H1 (cell line): ENCODE measurements around the gene SESN3. TPM values are rescaled to one million over a fixed set of nuclear protein-coding genes. Genes with fewer than 3 reads are reported as not detected.

ENCODE experiments used
- CTCF ChIA-PET: fragments of 300-600 bp; sonication (Branson Sonifier 250); formaldehyde crosslinking; loops from one replicate; lab custom pipeline; 2021; ENCODE audit not compliant: partially characterized antibody; lab: Charles Lee
- POLR2A ChIA-PET: fragments of 300-600 bp; sonication (Branson Sonifier 250); formaldehyde crosslinking; loops from one replicate; lab custom pipeline; 2021; ENCODE audit warnings: inconsistent platforms; ENCODE audit not compliant: partially characterized antibody; lab: Charles Lee
- DNase-seq, 2 experiments: peaks; one replicate each; pipeline versions ENCODE4 v3.0.0 to v3.0.0-alpha.2; 2010 to 2022; ENCODE audit warnings: low spot score in 2 of 2, low read depth in 1 of 2, mixed read lengths in 1 of 2
- FAIRE-seq: peaks from 2 replicates; lab custom pipeline; 2011; peaks lifted over from hg19 to GRCh38; lab: Jason Lieb, UNC
- H2AFZ ChIP-seq: 2 replicates; pipeline ENCODE4 v1.8.1; 2012; ENCODE audit warnings: low read length, inconsistent platforms
- H2AK5ac ChIP-seq: 2 replicates; pipeline ENCODE4 v1.6.1; 2013; ENCODE audit warnings: low read depth, low read length
- H2BK120ac ChIP-seq: replicated peaks from 2 replicates; pipeline ENCODE3; 2013; ENCODE audit warnings: low read depth, low read length, inconsistent platforms
- H2BK12ac ChIP-seq: 2 replicates; pipeline ENCODE4 v1.6.1; 2013; ENCODE audit warnings: low read depth, low read length
- H2BK15ac ChIP-seq: 2 replicates; pipeline ENCODE4 v1.6.1; 2013; ENCODE audit warnings: low read length
- H2BK20ac ChIP-seq: 2 replicates; pipeline ENCODE4 v1.6.1; 2013; ENCODE audit warnings: low read length
- H2BK5ac ChIP-seq: 2 replicates; pipeline ENCODE4 v1.6.1; 2013; ENCODE audit warnings: low read depth, low read length
- H3K14ac ChIP-seq: 2 replicates; pipeline ENCODE4 v1.6.1; 2013; ENCODE audit warnings: inconsistent platforms; ENCODE audit not compliant: insufficient read length
- H3K18ac ChIP-seq: 2 replicates; pipeline ENCODE4 v1.6.1; 2013; ENCODE audit warnings: low read length; ENCODE audit errors: extremely low read depth
- H3K23ac ChIP-seq: 2 replicates; pipeline ENCODE4 v1.6.1; 2013; ENCODE audit warnings: inconsistent platforms; ENCODE audit not compliant: insufficient read length
- H3K23me2 ChIP-seq: 2 replicates; pipeline ENCODE4 v1.6.1; 2013; ENCODE audit warnings: low read depth, low read length
- H3K27ac ChIP-seq: 2 replicates; pipeline ENCODE4 v1.6.1; 2011; ENCODE audit warnings: low read depth, low read length, inconsistent platforms
- H3K27me3 ChIP-seq, 4 experiments: replicated peaks in 1 of 4; 1 replicate in 1 of 4; 2 replicates in 3 of 4; pipeline versions ENCODE4 v1.6.1 to v1.8.1; 2011 to 2013; ENCODE audit warnings: low read length in 3 of 4, mild to moderate bottlenecking in 3 of 4, inconsistent platforms in 2 of 4, mixed read lengths in 2 of 4, moderate library complexity in 1 of 4; ENCODE audit not compliant: control insufficient read depth in 3 of 4, insufficient read depth in 3 of 4; ENCODE audit errors: extremely low read depth in 1 of 4
- H3K36me3 ChIP-seq, 4 experiments: 2 replicates each; pipeline versions ENCODE4 v1.6.1 to v1.8.1; 2011 to 2013; ENCODE audit warnings: mild to moderate bottlenecking in 4 of 4, low read length in 3 of 4, moderate library complexity in 2 of 4, control low read depth in 1 of 4, inconsistent platforms in 1 of 4; ENCODE audit not compliant: insufficient read depth in 4 of 4, control insufficient read depth in 2 of 4
- H3K4ac ChIP-seq: replicated peaks from 2 replicates; pipeline ENCODE3; 2013; ENCODE audit warnings: low read length, low read depth, mixed read lengths, inconsistent platforms; ENCODE audit not compliant: insufficient read length
- H3K4me1 ChIP-seq, 4 experiments: replicated peaks in 1 of 4; 1 replicate in 1 of 4; 2 replicates in 3 of 4; pipeline versions ENCODE4 v1.6.1 to v1.8.1; 2011 to 2013; ENCODE audit warnings: low read length in 3 of 4, inconsistent platforms in 2 of 4, mixed read lengths in 1 of 4; ENCODE audit not compliant: insufficient read depth in 4 of 4, control insufficient read depth in 3 of 4
- H3K4me2 ChIP-seq, 2 experiments: 2 replicates each; pipeline versions ENCODE4 v1.6.1 to v1.8.1; 2011 to 2013; ENCODE audit warnings: low read depth in 2 of 2, low read length in 2 of 2, control low read depth in 1 of 2, inconsistent platforms in 1 of 2, mild to moderate bottlenecking in 1 of 2; ENCODE audit not compliant: insufficient read depth in 1 of 2
- H3K4me3 ChIP-seq, 4 experiments: fragments of 200-600, 300-600 bp in 1 of 4; sonication (generic), shearing (Covaris generic), sonication (Bioruptor Twin) in 1 of 4; 2 replicates each; pipeline versions ENCODE4 v1.5.1 to v1.8.1; 2011 to 2016; ENCODE audit warnings: low read length in 4 of 4, low read depth in 3 of 4, control low read depth in 2 of 4, inconsistent platforms in 2 of 4, mild to moderate bottlenecking in 2 of 4, mixed read lengths in 1 of 4, moderate library complexity in 1 of 4; ENCODE audit not compliant: insufficient read depth in 2 of 4; ENCODE audit errors: extremely low read depth in 1 of 4
- H3K56ac ChIP-seq: replicated peaks from 2 replicates; pipeline ENCODE3; 2013; ENCODE audit warnings: low read depth, mild to moderate bottlenecking, mixed read lengths, low read length, inconsistent platforms; ENCODE audit not compliant: insufficient read length
- H3K79me1 ChIP-seq: 2 replicates; pipeline ENCODE4 v1.6.1; 2013; ENCODE audit warnings: low read depth, low read length, control low read depth
- H3K79me2 ChIP-seq, 2 experiments: 2 replicates each; pipeline versions ENCODE4 v1.6.1 to v1.8.1; 2012 to 2013; ENCODE audit warnings: low read length in 2 of 2, mild to moderate bottlenecking in 2 of 2, inconsistent platforms in 1 of 2; ENCODE audit not compliant: insufficient read depth in 2 of 2, control insufficient read depth in 1 of 2
- H3K9ac ChIP-seq, 4 experiments: replicated peaks in 1 of 4; 1 replicate in 1 of 4; 2 replicates in 3 of 4; pipeline versions ENCODE4 v1.6.1 to v1.8.1; 2011 to 2013; ENCODE audit warnings: low read depth in 3 of 4, low read length in 3 of 4, control low read depth in 2 of 4, mild to moderate bottlenecking in 2 of 4, moderate library complexity in 2 of 4, inconsistent platforms in 1 of 4; ENCODE audit errors: extremely low read depth in 1 of 4
- H3K9me3 ChIP-seq, 2 experiments: 2 replicates each; pipeline versions ENCODE4 v1.6.1 to v1.8.1; 2012 to 2013; ENCODE audit warnings: mild to moderate bottlenecking in 2 of 2, moderate library complexity in 2 of 2, control low read depth in 1 of 2, inconsistent platforms in 1 of 2, low read depth in 1 of 2, low read length in 1 of 2, mixed read lengths in 1 of 2; ENCODE audit not compliant: insufficient read depth in 2 of 2
- H4K20me1 ChIP-seq, 2 experiments: replicated peaks in 1 of 2; 2 replicates each; pipeline versions ENCODE3 to v1.8.1; 2011 to 2013; ENCODE audit warnings: inconsistent platforms in 2 of 2, low read length in 2 of 2, mild to moderate bottlenecking in 1 of 2; ENCODE audit not compliant: insufficient read depth in 2 of 2, control insufficient read depth in 1 of 2
- H4K5ac ChIP-seq: 2 replicates; pipeline ENCODE4 v1.6.1; 2013; ENCODE audit warnings: low read length, low read depth, mixed read lengths, inconsistent platforms; ENCODE audit not compliant: insufficient read length
- H4K8ac ChIP-seq: 2 replicates; pipeline ENCODE4 v1.8.0; 2013; ENCODE audit warnings: mild to moderate bottlenecking, moderate library complexity, low read length, inconsistent platforms; ENCODE audit not compliant: insufficient read depth; ENCODE audit errors: extremely low read depth
- H4K91ac ChIP-seq: replicated peaks from 2 replicates; pipeline ENCODE3; 2013; ENCODE audit warnings: low read length, mixed read lengths, inconsistent platforms; ENCODE audit not compliant: insufficient read length
- BCL11A ChIP-seq, 2 experiments: IDR thresholded peaks; one replicate each; pipeline ENCODE4 v1.6.1; 2011; ENCODE audit warnings: low read depth in 2 of 2, low read length in 2 of 2, mild to moderate bottlenecking in 2 of 2
- FOSL1 ChIP-seq: IDR thresholded peaks from 2 replicates; pipeline ENCODE4 v1.6.1; 2011; ENCODE audit warnings: mild to moderate bottlenecking, low read depth, low read length, moderate library complexity; ENCODE audit not compliant: insufficient read depth
- GTF2F1 ChIP-seq: IDR thresholded peaks from 2 replicates; pipeline ENCODE4 v1.6.1; 2012; ENCODE audit warnings: low read depth, low read length, improper control_type of control experiment, borderline replicate concordance
- HDAC6 ChIP-seq: IDR thresholded peaks from one replicate; pipeline ENCODE4 v1.7.1; 2012; ENCODE audit warnings: low read depth, mild to moderate bottlenecking, inconsistent platforms, low read length, moderate library complexity
- JUND ChIP-seq: IDR thresholded peaks from 2 replicates; pipeline ENCODE4 v1.6.1; 2011; ENCODE audit warnings: mild to moderate bottlenecking, improper control_type of control experiment, low read length
- NANOG ChIP-seq: IDR thresholded peaks from 2 replicates; pipeline ENCODE4 v1.6.1; 2011; ENCODE audit warnings: low read length, low read depth, mild to moderate bottlenecking, inconsistent platforms; ENCODE audit not compliant: insufficient read depth, poor library complexity, severe bottlenecking
- SIX5 ChIP-seq: IDR thresholded peaks from 2 replicates; pipeline ENCODE4 v1.6.1; 2011; ENCODE audit warnings: mild to moderate bottlenecking, low read depth, low read length
- SP4 ChIP-seq: IDR thresholded peaks from 2 replicates; pipeline ENCODE4 v1.6.1; 2012; ENCODE audit warnings: low read length, inconsistent platforms
- WGBS, 2 experiments: shearing (Covaris generic) in 1 of 2; methylation state at CpG; one replicate each; pipeline versions ENCODE4 v1.1.6 to v1.1.7; 2013 to 2015; ENCODE audit warnings: low lambda C conversion rate in 2 of 2, mixed read lengths in 2 of 2, inconsistent platforms in 1 of 2, low coverage in 1 of 2, missing lambda C conversion rate in 1 of 2; ENCODE audit not compliant: insufficient replicate concordance in 2 of 2, insufficient coverage in 1 of 2, insufficient read length in 1 of 2; ENCODE audit errors: extremely low coverage in 1 of 2, missing lambda C conversion rate in 1 of 2; 5-methylcytosine and 5-hydroxymethylcytosine counted together
- polyA plus RNA-seq, 7 experiments: library from polyadenylated mRNA; depleted of rRNA in 3 of 7; stranded (reverse) in 5 of 7; unstranded in 2 of 7; fragments of >200 nt in 5 of 7; fragments of 200-250 nt in 2 of 7; gene quantifications; 1 replicate in 5 of 7; 2 replicates in 1 of 7; 4 replicates in 1 of 7; pipeline versions ENCODE4 v1.2.1 to v1.2.3, GENCODE V29; 2011 to 2013; ENCODE audit warnings: missing spikeins in 2 of 7, mixed read lengths in 2 of 7
- total RNA-seq: library from RNA; stranded (reverse); fragmentation: NEBNext Ultra II Directional; extraction: Animal tissue kit (Norgen Biotek cat#: 25700); gene quantifications from 2 replicates; pipeline ENCODE4 v1.2.1, GENCODE V29; 2021

Gene SESN3
- total and polyA plus RNA-seq, 2 of the 8 experiments (the other 6 are each of a cell fraction or from before 2014, with no cell fraction given): 10.2 to 31.1 TPM

GRCh38 chr11:95123556-95123955 lies 107.4 kb downstream of the SESN3 start:
- CTCF ChIA-PET: interaction anchor here (0.7 kb wide), 1 partner anchor 459 kb away, joined by 3 read pairs; no protein-coding TSS in a partner anchor
- Histone ChIP-seq H3K4me2 (no peak overlapping the region), H3K14ac (no peak overlapping the region), H3K4me3 (no peak overlapping the region)
- TF ChIP-seq FOSL1 (no peak), HDAC6 (no peak), NANOG (no peak), BCL11A (IDR thresholded peaks at IDR 0.05; ENCODE audit: low read depth in 2 of 2, low read length in 2 of 2) (no peak), SIX5 (no peak), GTF2F1 (no peak), JUND (no peak), SP4 (no peak)
- TF ChIP-seq, all 59 proteins: peak for 0
- DNase-seq: no peak
- 88% methylated on average over 3 of the region's 3 CpGs; no CpG with 5 or more reads in 1 of the 2 experiments for WGBS, 2 experiments
- FAIRE-seq: no peak
- H4K91ac ChIP-seq: no peak overlapping the region
- no peak overlapping the region for H2BK120ac ChIP-seq
- H2AFZ ChIP-seq: no peak overlapping the region
- H4K5ac ChIP-seq: no peak overlapping the region
- no peak overlapping the region for H2BK15ac ChIP-seq
- no peak overlapping the region for H2BK20ac ChIP-seq
- H4K8ac ChIP-seq: no peak overlapping the region
- H3K27me3 ChIP-seq: no peaks in the 10 kb centered on the region
- no peaks in the 10 kb centered on the region for H3K9me3 ChIP-seq
- H3K79me2 ChIP-seq: no peaks in the 10 kb centered on the region
- no peak overlapping the region for H3K9ac ChIP-seq
- H3K79me1 ChIP-seq: no peaks in the 10 kb centered on the region
- H4K20me1 ChIP-seq: peaks cover 0 to 2% of the 10 kb centered on the region in 2 experiments
- H3K4ac ChIP-seq: no peak overlapping the region
- no peaks in the 10 kb centered on the region for H3K23me2 ChIP-seq
- H3K4me1 ChIP-seq: no peaks in the 10 kb centered on the region
- no peak overlapping the region for H2BK5ac ChIP-seq
- no peak overlapping the region for H3K23ac ChIP-seq
- no peak overlapping the region for H2AK5ac ChIP-seq
- H3K36me3 ChIP-seq: no peaks in the 10 kb centered on the region
- no peak overlapping the region for H3K18ac ChIP-seq
- no peak overlapping the region for H2BK12ac ChIP-seq
- POLR2A ChIA-PET: no interaction called here
- no peak overlapping the region for H3K56ac ChIP-seq
- H3K27ac ChIP-seq: no peak overlapping the region
